GM21619 (cell line): ENCODE data around the gene GUK1.
"Not testable (repeated sequence)": the region's sequence is repeated elsewhere in the genome, so short reads cannot be mapped to it uniquely, and the experiment has no call there.

ENCODE experiments used
- ATAC-seq: cut with Tn5 transposase; IDR thresholded peaks from one replicate; pipeline ENCODE4 v1.9.1; 2021; ENCODE audit not compliant: unreplicated experiment

The GUK1 gene

DNA sequence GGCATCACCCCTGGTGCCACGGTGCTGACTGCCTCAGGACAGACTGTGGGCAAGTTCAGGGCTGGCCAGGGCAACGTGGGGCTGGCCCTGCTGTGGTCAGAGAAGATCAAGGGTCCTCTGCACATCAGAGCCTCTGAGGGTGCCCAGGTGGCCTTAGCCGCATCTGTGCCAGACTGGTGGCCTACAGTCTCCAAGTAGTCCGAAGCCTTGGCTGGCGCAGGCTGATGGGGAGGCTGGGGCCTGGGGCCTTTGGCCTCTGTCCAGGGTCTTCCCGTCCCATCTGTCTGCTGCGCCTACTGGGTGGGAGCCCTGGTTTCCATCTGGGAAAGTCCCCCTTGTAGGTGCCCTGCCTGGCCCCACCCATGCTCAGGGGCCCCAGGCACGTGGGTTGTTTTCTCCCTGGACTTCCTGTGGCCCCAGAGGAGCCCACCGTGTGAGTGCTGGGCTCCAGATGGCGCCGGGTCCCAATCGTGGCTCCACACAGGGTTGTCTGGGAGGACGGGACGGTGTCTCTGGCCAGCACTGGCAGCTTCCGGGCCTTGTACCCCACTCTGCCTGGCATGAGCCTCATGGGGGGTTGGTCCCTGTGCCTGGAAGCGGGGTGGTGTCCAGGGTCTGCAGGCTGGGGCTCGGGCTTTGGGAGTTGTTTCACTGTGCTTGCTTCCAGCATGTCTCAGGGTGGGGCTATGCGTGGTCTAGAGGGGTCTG lies 35.4 kb downstream of the GUK1 start:
- no peak for ATAC-seq

- ATAC-seq: no peak
These were observed 35.9 kb downstream of the GUK1 start for GRCh38 chr1:228176024-228176395.

GRCh38 chr1:228176461-228177182 lies 36.5 kb downstream of the GUK1 start:
- ATAC-seq: no peak

DNA sequence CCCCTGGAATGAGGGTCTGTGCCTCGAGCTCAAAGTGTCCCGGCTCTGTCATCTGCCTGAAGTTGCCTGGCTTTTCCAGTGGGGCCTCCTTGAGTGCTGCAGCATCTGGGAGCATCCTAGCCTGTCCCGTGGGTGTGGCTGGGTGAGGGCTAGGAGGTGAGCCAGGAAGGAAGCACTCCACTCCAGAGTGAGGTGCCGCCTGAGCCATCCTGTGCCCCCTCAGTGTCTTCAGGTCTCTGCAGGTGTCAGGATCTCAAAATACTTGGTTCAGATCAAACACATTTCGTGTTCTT lies 37.0 kb downstream of the GUK1 start:
- ATAC-seq: no peak

GRCh38 chr1:228177721-228178710 lies 37.9 kb downstream of the GUK1 start:
- no peak for ATAC-seq

DNA sequence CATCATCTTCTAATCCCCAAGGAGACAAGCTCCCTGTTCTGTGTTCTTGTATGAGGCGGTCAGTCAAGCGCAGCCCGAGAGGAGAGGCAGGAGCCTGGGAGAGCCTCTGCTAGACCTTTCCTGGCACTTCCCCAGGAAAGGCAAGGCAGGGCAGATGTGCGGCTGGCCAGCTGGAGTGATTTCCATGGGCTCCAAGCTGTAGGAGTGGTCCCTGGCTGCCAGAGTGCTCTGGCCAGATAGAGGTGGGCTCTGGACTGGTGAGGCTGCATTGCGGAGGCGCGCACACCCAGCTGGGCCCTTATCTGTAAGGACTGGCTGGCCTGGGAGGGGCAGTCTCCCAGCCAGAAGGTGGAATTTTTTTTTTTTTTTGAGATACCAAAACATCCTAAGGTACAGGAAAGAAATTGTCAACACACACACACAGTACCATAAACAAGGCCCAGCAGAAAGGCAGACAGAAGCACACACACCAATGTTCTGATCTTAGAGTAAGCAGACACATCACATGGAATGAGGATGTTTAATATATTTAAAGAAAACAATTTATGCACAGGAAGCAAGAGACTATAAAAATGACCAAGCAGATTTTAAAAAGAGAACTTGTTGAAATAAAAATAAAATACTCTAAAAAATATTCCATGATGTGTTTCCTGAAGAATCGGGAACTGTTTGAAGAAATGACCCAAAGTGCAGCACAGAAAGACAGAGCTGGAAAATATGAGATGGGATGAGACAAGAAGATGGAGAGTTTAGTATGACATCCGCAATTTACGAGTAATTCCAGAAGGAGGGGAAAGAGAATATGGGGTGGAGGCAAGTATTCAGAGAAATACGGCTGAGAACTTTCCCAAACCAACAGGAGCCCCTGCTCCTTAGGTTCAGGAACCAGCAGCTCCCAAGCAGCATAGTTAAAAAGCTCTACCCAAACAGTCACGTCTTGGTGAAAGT lies 38.9 kb downstream of the GUK1 start:
- no peak for ATAC-seq

DNA sequence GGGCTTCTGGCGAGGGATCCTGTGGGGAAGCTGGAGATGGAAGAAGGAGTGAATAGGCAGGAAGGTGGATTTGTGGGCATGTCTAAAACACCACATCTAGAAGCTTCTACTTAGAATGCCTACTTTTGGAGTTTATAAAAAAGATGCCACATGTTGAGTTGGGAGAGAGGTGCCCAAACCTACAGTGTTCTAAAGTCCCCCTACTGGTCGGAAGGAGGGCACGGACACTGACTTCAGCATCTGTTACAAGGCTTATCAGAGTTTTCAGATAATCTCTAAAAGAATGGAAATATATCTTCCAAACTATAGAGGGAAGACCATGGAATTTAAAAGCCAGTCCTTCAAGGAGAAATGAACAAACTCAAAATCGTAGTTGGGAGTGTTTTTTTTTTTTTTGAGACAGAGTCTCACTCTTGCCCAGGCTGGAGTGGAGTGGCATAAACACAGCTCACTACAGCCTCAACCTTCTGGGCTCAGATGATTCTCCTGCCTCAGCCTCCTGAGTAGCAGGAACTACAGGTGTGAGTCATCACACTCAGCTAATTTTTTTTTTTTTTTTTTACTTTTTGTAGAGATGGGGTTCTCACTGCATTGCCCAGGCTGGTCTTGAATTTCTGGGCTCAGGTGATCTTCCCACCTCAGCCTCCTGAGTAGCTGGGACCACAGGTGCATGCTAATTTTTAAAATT lies 40.3 kb downstream of the GUK1 start:
- no peak for ATAC-seq

- ATAC-seq: no peak
These were observed 41.0 kb downstream of the GUK1 start for GRCh38 chr1:228180959-228181644.

DNA sequence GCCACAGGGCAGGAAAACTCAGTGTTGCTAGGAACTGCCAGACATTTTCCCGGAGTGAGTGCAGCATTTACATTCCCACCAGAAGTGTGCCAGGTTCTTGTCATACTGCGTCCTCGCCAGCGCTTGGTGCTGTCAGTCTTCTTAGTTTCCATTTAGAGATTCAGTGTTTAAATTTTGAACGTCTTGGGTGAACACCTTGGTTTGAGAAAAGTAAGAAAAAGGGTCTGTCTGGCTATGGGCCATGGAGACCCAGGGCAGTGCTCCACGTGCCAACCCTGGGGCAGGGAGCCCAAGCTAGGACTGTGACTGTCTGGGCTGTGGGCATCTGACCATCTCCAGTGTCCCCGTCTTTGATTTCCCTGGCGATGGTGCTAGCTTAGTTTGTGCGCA lies 41.6 kb downstream of the GUK1 start:
- no peak for ATAC-seq

- ATAC-seq: no peak
These were observed 42.4 kb downstream of the GUK1 start for GRCh38 chr1:228182296-228183030.

DNA sequence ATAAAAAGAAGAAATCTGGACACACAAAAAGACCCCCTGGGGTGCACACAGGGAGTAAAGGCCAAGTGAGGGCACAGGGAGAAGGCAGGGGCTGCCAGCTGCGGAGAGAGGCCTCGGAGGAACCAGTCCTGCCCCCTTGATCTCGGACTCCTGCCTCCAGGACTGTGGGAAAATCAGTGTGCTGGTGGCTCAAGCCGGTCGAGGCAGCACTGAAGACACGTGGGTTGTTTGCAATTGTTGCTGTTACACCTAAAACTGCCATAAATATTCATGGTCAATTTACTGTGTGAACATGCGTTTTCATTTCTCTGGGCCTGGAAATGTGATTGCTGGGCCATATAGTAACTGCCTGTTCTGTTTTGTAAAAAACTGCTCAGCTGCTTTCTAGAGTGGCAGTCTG lies 44.1 kb downstream of the GUK1 start:
- no peak for ATAC-seq

GRCh38 chr1:228185641-228185965 lies 45.5 kb downstream of the GUK1 start:
- no peak for ATAC-seq

GRCh38 chr1:228188249-228188648 lies 48.2 kb downstream of the GUK1 start:
- ATAC-seq: not testable (repeated sequence)

GRCh38 chr1:228190182-228190581 lies 50.1 kb downstream of the GUK1 start:
- no peak for ATAC-seq

- ATAC-seq: no peak
These were observed 50.7 kb downstream of the GUK1 start for GRCh38 chr1:228190778-228191177.

GRCh38 chr1:228194436-228194835 lies 54.4 kb downstream of the GUK1 start:
- no peak for ATAC-seq

GRCh38 chr1:228194921-228195812 lies 55.1 kb downstream of the GUK1 start:
- ATAC-seq: no peak

DNA sequence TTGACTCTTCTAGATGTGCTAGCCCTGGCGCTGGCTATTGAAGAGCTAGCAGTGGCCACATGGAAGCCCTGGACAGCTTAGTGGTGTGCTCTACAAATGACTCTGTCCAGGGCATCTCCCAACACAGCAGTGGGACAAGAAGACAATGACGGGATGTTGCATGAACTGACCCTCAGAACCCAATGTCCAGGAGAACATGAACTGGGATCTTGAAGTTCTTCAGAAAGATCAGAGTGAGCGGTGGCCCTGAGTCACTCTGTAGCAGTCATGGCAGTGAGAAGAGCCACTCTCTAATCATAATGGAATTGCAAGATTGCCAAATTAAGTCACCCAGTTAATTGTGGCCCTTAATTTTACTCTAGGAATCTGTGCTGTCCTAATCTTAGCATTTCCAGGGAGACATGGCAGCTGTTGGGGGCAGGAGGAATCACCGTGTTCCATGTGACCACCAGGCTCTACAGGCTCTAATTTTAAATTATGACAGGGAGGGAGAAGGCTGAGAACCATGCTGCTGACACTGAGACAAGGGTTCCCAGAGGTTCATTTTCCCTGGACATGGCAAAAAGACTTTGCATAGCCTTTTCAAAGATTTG lies 57.6 kb downstream of the GUK1 start:
- no peak for ATAC-seq
